ENCODE measurements around the gene BAIAP2L1.

The BAIAP2L1 gene

GRCh38 chr7:98289333-98289875 is 111.5 kb downstream of the BAIAP2L1 start:
- no peak for DNase-seq

- DNase-seq = no peak
Observed at GRCh38 chr7:98288064-98288823, 112.6 kb downstream of the BAIAP2L1 start.

- DNase-seq = no peak
Observed at GRCh38 chr7:98287486-98287959, 113.4 kb downstream of the BAIAP2L1 start.

GRCh38 chr7:98286701-98287485 is 114.0 kb downstream of the BAIAP2L1 start:
- DNase-seq = no peak

GRCh38 chr7:98286093-98286539 is 114.8 kb downstream of the BAIAP2L1 start:
- DNase-seq = no peak

GRCh38 chr7:98285157-98286092 is 115.5 kb downstream of the BAIAP2L1 start:
- no peak for DNase-seq

GRCh38 chr7:98284335-98285036 is 116.4 kb downstream of the BAIAP2L1 start:
- DNase-seq = peak; percentile 76 to 77

- no peak for DNase-seq
Observed at GRCh38 chr7:98283887-98284222, 117.0 kb downstream of the BAIAP2L1 start.

- peak; percentile 93 for DNase-seq
Observed at GRCh38 chr7:98283127-98283886, 117.6 kb downstream of the BAIAP2L1 start.

- no peak for DNase-seq
Observed at GRCh38 chr7:98282703-98283102, 118.2 kb downstream of the BAIAP2L1 start.

GRCh38 chr7:98281757-98282606 is 118.9 kb downstream of the BAIAP2L1 start:
- no peak for DNase-seq

- peak; percentile 72 to 85 for DNase-seq
Observed at GRCh38 chr7:98280791-98281756, 119.8 kb downstream of the BAIAP2L1 start, which contains the start of gene BRI3. BRI3 (plus strand) TSS chr7:98281686; CDS start chr7:98281796, 110 bp downstream.

- DNase-seq = no peak
Observed at GRCh38 chr7:98280296-98280695, 120.6 kb downstream of the BAIAP2L1 start.

- DNase-seq = no peak
Observed at GRCh38 chr7:98278936-98279335, 122.0 kb downstream of the BAIAP2L1 start.

GRCh38 chr7:98278408-98278807 is 122.5 kb downstream of the BAIAP2L1 start:
- no peak for DNase-seq

- peak; percentile 74 to 79 for DNase-seq
Observed at GRCh38 chr7:98276241-98276761, 124.6 kb downstream of the BAIAP2L1 start.

- no peak for DNase-seq
Observed at GRCh38 chr7:98267303-98267702, 133.6 kb downstream of the BAIAP2L1 start.

GRCh38 chr7:98266840-98267239 is 134.1 kb downstream of the BAIAP2L1 start:
- peak; percentile 15 to 25 for DNase-seq
